ENCODE results near the gene CLRN3.

The CLRN3 gene, protein sequence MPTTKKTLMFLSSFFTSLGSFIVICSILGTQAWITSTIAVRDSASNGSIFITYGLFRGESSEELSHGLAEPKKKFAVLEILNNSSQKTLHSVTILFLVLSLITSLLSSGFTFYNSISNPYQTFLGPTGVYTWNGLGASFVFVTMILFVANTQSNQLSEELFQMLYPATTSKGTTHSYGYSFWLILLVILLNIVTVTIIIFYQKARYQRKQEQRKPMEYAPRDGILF

DNA sequence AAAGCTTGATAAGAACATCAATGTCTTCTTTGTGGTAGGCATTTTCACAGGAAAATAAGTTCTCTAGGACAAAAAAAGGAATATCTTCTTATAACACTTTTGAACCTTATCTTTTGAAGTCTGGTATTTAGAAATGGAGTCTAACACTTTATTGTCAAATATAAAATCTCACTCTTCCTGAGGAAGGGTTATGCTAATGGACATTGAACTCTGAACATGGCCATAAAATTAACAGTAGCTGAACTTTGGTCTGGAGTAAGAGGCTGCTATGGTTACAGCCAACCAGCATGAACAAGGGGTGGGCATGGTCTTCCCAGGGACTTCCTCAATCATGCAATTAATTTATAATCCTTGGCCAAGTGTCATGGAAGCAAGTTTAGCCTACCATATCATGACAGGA is at the start of gene CLRN3:
Gene CLRN3 (minus strand): TSS at position 199 of the 400 bp plus-strand sequence. CDS start 157 bp downstream, at position 42.
- DNase-seq: no peak

DNA sequence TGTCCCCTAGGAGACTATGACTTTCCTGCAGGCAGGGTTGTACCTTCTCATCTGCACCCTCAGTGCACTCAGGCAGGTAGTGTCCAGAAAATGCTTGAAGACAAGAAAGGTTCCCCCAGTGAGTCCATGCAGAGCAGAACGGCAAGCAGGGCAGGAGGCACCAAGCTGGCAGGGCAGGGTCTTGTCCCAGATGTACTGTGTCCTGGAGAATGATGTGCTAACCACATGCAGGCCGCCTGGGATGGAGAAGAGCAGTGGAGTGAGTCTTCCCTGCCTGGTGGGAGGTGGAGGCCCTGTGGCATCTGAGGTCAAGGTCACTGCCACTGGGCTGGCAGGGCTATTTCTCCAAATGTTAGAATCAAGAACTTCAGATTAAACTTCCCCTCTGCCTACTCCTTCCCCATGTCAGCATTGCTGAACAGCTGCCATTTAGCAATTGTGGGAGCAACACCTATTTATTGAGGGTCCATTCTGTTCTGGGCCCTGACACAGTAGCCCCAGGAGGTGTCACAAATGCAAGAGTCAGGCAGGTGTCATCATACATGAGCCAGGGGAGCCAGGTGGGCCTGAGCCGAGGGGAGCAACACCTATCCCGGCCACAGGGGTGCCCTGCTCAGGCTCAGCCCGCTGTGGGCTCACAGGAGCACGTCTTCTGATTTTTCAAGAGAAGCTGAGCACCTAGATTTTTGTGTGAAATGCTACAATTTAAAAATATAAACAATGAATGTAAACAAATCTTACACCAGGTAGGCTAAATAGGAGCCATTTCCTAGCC is 48.3 kb upstream of the CLRN3 start:
- no peak for DNase-seq

DNA sequence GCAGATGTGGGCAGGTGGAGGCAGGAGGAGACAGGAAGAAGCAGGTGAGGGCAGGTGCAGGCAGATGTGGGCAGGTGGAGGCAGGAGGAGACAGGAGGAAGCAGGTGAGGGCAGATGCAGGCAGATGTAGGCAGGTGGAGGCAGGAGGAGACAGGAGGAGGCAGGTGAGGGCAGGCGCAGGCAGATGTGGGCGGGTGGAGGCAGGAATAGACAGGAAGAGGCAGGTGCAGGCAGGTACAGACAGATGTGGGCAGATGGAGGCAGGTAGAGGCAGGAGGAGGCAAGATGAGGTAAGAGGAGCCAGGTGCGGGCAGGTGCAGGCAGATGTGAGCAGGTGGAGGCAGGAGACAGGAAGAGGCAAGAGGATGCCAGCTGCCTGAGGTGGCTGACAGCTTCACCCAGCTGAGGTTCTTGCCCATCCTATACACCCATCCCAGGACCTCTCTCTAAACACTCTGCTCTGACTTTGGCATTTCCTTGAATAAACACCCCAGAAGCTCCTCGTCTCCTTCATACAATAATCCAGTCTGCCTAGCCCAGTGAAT is 47.1 kb upstream of the CLRN3 start:
- no peak for DNase-seq

DNA sequence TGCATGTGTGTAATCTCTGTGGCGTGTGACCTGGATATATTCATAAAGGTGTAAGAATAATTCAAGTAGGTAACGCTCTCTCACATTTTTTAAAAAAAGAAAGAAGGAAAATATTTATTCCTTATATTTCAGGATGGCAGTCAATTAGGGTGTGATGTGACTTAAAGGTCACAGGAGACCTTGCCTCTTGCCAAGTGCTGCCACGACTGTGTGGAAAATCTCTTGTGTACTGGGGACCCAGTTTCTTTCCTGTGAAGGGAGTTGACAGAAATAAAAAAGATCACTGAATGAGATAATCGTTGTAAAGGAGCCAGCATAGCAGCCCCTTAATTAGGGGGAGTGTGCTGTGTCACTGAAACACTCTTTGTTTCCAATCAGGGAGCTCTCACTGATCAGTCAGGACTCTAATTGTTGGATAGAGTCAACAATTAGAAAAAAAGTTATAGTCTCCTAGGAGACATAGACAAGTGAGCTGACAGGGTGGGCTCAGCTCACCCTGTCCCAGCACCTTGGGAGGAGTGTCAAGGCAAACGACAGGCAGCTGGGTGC is 45.2 kb upstream of the CLRN3 start:
- no peak for DNase-seq

DNA sequence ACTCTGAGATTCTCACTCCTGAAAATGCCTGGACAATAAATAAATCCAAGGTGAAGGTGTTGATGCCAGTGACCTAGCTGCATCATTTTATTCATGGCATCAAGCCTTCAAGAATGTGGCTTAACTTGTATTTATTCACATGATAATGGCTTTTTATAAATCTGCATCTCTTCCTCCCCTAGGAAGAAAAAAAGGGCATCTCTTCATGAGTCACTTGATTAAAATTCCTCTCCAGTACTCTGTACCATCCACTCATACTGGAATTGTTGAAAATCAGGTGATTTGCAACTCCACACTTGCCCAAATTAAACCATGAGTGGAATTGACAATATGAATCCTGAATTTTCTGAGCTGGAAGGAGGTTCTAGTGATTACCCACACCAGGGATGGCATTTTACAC is 44.3 kb upstream of the CLRN3 start:
- no peak for DNase-seq

DNA sequence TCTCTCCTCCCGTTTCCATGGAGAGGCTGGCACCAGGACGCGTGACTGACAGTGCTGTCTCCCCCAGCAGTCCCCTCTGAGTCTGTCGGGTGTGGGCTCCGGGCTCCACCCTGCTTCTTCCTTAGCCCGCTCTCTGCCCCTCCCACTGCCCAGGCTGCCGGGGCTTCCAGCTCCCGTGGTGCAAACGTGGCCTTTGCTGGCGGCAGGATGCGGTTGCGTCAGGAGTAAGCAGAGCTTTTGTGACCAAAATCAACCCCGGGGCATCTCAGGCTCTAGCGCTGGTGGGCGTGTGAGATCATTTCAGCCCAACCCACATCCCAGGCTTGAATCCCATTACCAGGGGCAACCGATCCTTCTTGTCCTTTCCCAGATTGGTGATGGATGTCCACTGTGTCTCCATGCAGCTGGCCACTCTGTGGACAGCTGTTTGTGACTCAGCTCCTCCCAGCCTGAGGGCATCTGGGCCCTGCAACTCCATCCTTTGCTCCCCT is 42.4 kb upstream of the CLRN3 start:
- no peak for DNase-seq

DNA sequence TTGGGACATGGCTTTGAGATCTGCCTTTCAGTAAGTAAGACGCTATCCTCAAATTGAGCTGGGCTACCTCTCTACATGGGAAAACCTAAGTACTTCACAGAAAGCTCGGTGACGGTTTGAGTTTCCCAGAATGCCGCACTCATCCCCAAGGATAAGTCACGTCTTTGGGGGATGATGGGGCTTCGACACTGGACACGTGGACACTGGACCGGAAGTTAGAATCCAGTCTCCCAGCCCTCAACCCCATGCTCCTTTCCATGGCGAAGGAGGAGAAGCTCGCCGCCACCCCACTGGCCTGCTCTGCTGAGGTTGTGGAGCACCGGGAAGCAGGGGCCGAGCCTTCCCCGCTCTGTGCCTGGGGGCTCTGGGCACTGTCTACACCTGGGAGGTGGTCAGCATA is 41.6 kb upstream of the CLRN3 start:
- no peak for DNase-seq

DNA sequence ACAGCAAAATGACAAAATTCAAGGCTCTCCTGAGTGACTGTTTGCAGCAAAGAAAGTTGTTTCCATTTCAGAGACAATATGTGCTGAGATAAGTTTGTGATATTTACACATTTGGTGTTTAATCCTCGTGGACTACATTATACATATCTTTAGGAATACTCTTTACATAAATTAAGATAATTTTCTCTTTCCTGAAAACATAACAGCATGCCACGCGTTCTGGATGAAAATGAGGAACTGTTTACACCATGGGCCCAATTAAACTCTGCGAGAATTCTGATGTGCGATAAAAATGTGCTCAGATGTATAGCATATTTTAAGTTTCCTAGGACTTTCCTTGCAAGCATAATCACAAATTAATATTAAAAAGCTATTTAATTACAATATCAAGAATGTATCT is 40.5 kb upstream of the CLRN3 start:
- no peak for DNase-seq

DNA sequence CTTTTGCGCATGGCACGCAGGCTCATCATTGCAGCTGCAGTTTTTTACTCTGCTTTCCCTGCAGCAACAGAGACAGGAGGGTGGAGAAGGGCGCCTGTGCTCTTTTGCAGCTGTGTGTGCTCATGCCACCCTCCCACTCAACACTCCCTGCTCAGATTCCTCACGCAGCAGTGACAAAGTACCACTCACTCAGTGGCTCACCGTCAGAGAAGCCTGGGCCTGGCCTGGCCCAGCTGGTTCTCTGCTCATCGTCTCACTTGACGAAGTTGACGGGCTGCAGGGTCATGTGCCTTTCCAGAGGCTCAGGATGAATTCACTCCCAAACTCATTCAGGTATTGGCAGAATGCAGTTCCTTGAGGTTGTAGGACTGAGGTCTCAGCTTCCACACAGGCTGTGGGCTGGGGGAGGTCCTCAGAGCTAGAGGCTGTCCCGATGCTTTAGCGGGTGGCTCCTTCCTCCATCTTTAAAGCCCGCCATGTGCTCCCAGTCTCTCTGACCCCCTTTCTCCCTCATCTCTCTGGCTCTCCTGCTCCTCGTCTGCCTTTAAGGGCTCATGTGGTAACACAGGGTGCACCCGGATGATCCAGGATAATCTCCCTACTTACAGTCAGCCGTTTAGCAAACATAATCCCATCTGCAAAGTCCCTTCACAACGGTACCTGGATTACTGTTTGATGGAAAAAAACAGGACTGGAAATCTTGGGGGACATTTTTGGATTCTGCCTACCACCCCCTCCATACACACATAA is 40.0 kb upstream of the CLRN3 start:
- DNase-seq: no peak

DNA sequence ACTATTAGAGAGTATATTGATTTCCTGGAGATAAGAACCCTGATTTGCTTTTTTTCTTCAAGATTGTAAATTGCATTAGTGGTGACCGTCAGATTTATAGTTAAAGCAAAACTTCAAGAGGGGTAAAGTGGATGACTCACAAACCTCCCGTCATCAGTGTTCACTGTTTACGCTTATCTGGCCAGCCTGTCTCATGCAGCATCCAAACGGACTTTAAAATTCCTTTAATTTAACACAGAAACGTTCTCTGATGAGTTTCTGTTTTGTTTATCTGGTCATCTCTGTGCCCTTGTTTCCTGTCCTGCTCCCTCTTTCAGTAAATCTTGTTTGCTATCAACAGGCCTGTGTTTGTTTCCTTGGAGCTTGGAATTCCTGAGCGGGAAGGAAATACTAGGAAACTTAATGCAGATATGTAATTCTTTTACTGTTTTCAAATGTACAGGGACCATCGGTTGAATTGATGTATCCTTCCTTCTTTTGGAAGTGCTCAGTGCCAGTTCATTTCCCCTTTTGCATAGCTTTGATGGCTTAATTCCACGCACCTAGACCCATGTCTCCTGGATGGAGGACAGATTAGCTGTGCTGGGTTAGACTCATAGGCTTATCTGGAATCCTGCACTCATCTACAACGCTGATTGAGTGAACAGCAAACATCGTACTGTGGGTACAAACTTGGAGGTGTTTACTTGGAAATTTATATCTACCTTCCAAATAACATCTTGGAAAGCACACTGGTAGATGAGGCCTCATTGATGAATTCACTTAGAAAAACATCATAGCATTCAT is 35.5 kb upstream of the CLRN3 start:
- DNase-seq: no peak

DNA sequence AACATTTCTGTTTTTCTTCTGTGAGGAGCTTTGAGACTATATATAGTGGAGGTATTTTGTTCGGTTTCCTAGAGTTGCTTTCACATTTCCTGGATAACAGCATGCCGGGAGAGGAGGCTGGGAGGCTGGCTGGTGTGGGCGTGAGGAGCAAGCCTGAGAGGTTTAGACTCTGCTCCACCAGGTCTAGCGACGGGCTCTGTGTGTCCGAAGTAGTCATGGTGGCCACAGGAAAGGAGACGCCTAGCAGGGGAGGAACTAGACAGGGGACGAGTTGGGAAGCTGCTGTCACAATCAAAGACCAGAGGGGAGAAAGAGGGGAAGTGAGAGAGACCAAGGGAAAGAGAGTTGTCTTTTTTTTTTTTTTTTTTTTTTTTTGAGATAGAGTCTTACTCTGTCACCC is 33.7 kb upstream of the CLRN3 start:
- DNase-seq: no peak

DNA sequence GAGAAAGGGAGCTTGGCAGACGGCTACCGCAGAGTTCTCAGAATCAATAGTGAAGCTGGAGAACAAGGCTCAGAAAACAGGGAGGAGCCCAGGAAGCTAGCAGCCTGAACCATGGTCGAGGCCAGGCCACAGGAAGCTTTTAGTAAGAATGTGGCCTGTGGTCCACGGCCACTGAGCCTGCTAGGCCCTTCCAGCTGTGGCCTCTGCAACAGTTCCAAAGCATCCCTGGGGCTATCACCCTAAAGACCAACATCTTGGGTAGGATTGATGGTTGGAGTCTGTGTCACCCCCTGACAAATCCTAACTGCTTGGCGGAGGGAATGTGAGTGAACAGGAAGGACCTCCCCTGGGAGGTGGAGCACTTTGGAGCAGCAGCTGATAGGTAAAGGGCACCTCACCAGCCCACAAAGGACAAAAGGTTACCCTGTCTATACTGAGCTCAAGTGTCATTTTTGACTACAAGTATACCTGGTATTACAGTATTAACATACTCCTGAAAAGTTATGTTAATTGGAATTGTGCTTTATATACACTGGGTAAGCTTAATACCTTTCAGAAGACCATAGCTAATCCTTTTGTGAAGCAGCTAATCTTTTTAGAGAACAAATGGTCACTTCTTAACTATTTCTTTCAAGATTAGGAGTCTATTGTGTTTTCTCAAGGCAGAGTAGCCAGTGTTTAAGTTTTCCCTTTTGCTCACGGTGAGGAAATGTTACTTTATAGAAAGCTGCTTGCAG is 32.9 kb upstream of the CLRN3 start:
- DNase-seq: no peak

DNA sequence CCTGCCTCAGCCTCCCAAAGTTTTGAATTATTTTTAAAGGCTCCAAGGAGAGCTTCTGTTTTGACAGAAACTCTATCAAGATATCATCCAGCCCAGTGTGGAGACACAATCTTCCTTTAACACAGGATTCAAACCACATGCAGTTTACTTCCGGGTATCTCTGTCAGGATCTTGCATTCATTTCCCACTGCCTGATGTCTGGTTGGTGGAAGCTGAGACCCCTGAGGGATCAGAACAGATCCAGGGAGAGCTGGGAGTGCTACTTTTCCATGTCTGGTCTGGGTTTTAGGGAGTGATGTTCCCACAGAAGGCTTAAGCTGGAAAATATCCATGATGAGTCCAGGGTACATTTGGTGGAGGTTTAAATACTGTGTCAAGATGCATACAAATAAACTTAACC is 30.9 kb upstream of the CLRN3 start:
- no peak for DNase-seq

DNA sequence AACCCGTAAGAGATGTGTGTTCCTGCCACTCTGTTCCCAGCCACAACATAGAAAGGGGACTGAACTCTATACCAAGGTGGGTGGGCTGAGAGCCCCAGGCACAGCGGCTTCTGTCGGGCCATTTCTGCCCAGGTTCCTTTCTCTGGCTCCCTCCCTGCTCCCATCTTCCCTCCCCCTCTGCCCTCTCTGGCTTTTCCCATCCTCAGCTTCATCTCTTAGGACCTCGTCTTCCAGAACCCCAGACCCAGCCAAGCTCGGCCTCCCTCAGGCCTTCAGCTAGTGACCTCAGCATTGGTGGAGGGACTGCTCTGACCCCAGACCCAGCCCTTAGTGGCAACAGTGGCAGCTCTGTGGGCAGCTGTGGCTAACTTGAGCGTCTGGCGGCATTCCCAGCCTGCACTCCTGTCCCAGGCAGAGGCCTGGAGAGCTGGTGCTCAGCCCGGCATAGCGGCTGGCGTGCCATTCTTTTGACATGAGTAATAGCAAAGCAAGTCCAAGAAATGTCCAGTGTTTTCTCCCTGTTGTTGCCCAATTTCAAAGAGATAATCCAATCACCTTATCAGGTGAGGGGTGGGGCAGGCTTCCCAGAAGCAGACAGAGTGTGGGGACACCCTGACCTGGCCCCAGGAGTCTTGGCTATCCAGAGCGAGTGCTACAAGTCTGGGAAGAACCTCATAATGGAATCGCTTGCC is 30.1 kb upstream of the CLRN3 start:
- DNase-seq: no peak

DNA sequence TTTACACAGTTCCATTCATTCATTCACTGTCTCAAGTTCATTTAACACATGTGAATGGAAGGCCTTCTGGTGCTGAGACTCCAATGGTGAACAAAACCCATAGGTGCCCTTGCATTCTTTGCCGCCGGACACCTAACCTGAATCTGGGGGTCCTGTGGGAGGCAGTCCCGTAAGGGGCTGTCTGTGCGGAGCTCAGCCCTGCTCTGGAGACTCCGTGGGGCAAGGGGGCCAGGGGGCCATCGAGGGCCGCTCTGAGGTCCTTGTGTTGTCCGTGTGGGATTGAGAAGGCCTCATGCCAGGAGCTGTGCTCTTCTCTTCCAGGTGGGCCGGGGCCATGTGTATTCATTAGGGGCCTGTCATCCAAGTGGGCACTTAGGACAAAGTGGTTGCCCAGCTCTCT is 29.5 kb upstream of the CLRN3 start:
- no peak for DNase-seq

DNA sequence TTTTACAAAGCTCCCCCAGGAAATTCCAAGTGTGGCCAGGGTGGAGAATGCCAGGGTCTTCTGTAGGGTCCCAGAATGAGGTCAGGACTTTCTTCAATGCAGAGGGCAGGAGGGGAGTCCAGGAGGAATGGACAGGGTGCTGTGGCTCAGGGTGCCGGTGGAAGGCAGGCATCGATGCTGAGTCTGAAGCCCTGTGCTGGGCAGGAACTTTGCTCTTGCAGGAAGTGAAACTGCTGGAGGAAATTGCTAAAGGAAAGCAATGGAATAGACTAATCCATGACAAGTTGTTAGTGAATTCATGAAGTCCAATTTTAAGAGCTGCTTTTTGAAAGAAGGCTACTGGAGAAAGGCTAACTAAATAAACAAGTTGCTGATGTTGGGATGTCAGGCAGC is 29.0 kb upstream of the CLRN3 start:
- DNase-seq: no peak

DNA sequence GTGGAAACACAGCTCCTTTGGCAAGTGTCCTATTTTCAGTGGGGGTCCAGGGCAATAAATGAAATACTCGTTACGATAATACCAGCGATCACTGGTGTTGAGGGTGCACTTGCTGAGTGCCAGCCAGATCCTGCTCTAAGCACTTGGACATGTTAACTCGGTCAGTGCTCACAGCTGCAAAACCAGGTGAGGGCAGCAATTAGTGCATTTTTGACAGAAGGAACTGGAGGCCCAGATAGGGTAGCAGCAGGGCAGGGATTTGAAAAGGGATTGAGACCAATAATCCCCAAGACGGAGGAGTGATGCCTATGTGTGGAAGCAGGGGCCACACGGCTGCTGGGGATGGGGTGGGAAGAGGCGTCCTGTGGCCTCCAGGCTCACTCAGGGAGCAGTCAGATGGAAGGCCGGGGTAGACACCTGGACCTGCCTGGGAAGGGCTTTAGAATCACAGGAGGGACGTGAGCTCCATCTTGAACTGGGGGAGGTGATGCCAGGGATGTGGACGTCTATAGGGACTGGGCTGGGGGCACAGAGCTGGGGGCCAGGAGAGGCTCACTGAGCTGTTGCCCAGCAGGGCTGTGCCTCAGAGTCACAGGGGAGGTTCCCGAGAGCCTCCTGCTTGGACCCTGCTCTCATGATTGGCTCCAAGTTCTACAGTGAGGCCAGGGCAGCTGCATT is 28.5 kb upstream of the CLRN3 start:
- no peak for DNase-seq

DNA sequence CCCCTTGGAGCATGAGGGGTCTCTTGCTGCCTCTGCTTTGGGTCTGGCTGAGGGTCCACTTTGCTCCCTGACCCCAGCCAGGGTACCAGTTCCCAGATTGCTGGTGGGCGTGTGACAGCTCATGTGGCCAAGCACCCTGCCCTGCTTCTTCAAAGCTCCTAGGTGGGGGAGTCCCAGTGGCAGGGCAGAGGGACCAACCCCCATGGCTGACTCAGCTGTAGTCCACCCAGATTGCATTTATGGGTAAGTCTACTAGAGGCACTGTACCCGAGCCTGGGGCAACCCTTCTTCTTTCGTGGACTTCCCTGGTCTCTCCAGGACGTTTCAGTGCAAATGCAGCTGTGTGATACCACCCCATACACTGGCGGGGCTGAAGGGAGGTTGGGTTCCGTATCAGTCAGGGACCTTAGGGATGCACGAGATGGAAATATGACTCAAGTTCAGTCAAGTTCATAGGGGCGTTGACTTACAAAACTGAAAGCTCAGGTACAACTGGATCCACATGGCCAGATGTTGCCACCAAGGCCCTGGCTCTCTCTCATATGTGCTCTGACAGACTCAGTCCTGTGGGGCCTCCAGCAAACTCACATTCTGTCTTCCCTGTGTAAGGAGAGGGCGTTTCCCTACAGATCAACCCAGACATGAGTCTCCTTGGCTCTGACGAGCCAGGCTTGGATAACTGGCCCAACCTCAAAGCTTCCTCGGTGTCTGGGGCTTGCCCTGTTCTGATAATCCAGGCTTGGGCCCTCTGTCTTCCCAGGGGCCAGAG is 27.7 kb upstream of the CLRN3 start:
- DNase-seq: no peak

DNA sequence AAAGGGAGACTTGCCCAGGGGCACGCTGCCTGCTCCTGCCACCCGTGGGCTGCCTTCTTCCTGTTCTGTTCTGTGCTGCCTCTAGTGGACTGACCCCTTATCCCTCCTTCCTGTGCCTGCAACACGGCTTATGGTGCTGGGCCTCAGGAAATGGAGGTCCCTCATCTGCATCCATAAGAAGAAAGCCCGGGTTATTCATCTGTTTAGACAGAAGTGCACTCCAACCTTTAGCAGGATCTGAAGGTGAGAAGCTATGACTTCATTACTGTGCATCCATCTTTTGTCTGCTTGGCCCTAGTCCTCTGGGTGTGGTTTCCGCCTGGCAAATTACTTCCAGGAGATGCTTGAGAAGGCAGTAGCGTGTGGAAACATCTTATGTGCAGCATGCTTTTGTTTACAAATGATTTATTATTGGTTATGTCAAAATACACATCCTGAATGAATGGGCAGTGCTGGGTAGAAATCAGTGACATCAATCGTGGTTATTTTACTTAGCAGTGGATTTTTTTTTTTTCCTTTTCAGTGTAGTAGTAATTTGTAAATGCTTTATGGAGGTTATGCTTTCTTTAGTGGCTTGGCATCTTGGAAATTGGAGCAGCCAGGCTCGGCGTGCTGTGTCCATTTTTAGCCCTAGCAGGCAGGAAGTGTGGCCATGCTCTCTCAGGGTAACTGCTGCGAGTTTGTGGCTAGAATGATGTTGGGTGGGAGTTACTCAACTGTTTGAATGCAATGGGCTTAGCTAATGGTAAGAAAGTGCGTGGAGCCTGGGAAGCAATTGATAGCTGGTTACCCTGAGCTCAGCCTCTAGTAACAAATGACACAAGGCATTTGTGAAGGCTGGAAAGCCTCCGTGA is 26.9 kb upstream of the CLRN3 start:
- peak; percentile 27 for DNase-seq
